22Rv1 (cell line): Measurements from ENCODE around the gene SCNN1B.

Experiments
- ZFX ChIP-seq: fragments of 450-650 bp; IDR thresholded peaks from 2 replicates; pipeline ENCODE4 v1.6.1; 2017; ENCODE audit warnings: antibody characterized with exemption, borderline replicate concordance
- TF ChIP-seq, protein P1 (sequence below): fragments of 450-650 bp; IDR thresholded peaks from 2 replicates; pipeline ENCODE4 v1.5.1; 2017; ENCODE audit warnings: mild to moderate bottlenecking

GRCh38 chr16:23368469-23368868 lies 66.4 kb downstream of the SCNN1B start:
- TF ChIP-seq, protein P1, sequence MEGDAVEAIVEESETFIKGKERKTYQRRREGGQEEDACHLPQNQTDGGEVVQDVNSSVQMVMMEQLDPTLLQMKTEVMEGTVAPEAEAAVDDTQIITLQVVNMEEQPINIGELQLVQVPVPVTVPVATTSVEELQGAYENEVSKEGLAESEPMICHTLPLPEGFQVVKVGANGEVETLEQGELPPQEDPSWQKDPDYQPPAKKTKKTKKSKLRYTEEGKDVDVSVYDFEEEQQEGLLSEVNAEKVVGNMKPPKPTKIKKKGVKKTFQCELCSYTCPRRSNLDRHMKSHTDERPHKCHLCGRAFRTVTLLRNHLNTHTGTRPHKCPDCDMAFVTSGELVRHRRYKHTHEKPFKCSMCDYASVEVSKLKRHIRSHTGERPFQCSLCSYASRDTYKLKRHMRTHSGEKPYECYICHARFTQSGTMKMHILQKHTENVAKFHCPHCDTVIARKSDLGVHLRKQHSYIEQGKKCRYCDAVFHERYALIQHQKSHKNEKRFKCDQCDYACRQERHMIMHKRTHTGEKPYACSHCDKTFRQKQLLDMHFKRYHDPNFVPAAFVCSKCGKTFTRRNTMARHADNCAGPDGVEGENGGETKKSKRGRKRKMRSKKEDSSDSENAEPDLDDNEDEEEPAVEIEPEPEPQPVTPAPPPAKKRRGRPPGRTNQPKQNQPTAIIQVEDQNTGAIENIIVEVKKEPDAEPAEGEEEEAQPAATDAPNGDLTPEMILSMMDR: no peak
- no peak for TF ChIP-seq ZFX
